Activated CD4-positive, alpha-beta T cell treated with anti-CD3 and anti-CD28 coated beads for 24 hours (primary cell): ENCODE results near the gene SOBP.
"Not testable (repeated sequence)": the region's sequence is repeated elsewhere in the genome, so short reads cannot be mapped to it uniquely, and the experiment has no call there.

ENCODE experiments used
- DNase-seq, 2 donors: peaks; one replicate each; pipeline ENCODE4 v3.0.0-alpha.2; 2020; ENCODE audit warnings: low read depth in 2 of 2

Gene SOBP

GRCh38 chr6:107488174-107488874 lies 1.6 kb upstream of the SOBP start:
- no peak for DNase-seq

GRCh38 chr6:107488875-107489635 lies 862 bp upstream of the SOBP start:
- DNase-seq = no peak

- no peak for DNase-seq
Observed at GRCh38 chr6:107490566-107491137, 735 bp downstream of the SOBP start.

GRCh38 chr6:107491138-107491609 lies 1.3 kb downstream of the SOBP start:
- DNase-seq = no peak

GRCh38 chr6:107491760-107492660 lies 2.1 kb downstream of the SOBP start:
- DNase-seq = no peak

- DNase-seq = no peak
Observed at GRCh38 chr6:107493158-107494057, 3.5 kb downstream of the SOBP start.

GRCh38 chr6:107495196-107495643 lies 5.3 kb downstream of the SOBP start:
- no peak for DNase-seq

GRCh38 chr6:107495971-107496370 lies 6.1 kb downstream of the SOBP start:
- DNase-seq = no peak

GRCh38 chr6:107496892-107497684 lies 7.2 kb downstream of the SOBP start:
- no peak for DNase-seq

- DNase-seq = no peak
Observed at GRCh38 chr6:107504270-107505026, 14.5 kb downstream of the SOBP start.

GRCh38 chr6:107506145-107506544 lies 16.2 kb downstream of the SOBP start:
- DNase-seq = no peak

- no peak for DNase-seq
Observed at GRCh38 chr6:107509506-107509905, 19.6 kb downstream of the SOBP start.

GRCh38 chr6:107510108-107510507 lies 20.2 kb downstream of the SOBP start:
- no peak for DNase-seq

- no peak for DNase-seq
Observed at GRCh38 chr6:107511511-107511993, 21.6 kb downstream of the SOBP start.

GRCh38 chr6:107513214-107513613 lies 23.3 kb downstream of the SOBP start:
- no peak for DNase-seq

- DNase-seq = no peak
Observed at GRCh38 chr6:107515955-107516354, 26.0 kb downstream of the SOBP start.

GRCh38 chr6:107517274-107517673 lies 27.4 kb downstream of the SOBP start:
- DNase-seq = no peak

- DNase-seq = not testable (repeated sequence)
Observed at GRCh38 chr6:107519224-107519623, 29.3 kb downstream of the SOBP start.

- DNase-seq = not testable (repeated sequence)
Observed at GRCh38 chr6:107520706-107521105, 30.8 kb downstream of the SOBP start.
